GM19397 (cell line): ENCODE data around the gene MRPL44.

Source experiments
- ATAC-seq: cut with Tn5 transposase; IDR thresholded peaks from one replicate; pipeline ENCODE4 v1.9.1; 2021; ENCODE audit warnings: mild to moderate bottlenecking, moderate library complexity; ENCODE audit not compliant: unreplicated experiment

MRPL44 gene

GRCh38 chr2:223957092-223957851, at the start of gene MRPL44:
Gene MRPL44 (plus strand): TSS chr2:223957463. CDS start chr2:223957473, 10 bp downstream.
- ATAC-seq: peak; percentile 89

- ATAC-seq: no peak
Observed at GRCh38 chr2:223908304-223908998, 48.8 kb upstream of the MRPL44 start.

- no peak for ATAC-seq
Observed at GRCh38 chr2:223909001-223909741, 48.1 kb upstream of the MRPL44 start.

GRCh38 chr2:223914324-223914723, 42.9 kb upstream of the MRPL44 start:
- ATAC-seq: no peak

GRCh38 chr2:223915071-223915470, 42.2 kb upstream of the MRPL44 start:
- ATAC-seq: no peak

- ATAC-seq: no peak
Observed at GRCh38 chr2:223916181-223916920, 40.9 kb upstream of the MRPL44 start.

DNA sequence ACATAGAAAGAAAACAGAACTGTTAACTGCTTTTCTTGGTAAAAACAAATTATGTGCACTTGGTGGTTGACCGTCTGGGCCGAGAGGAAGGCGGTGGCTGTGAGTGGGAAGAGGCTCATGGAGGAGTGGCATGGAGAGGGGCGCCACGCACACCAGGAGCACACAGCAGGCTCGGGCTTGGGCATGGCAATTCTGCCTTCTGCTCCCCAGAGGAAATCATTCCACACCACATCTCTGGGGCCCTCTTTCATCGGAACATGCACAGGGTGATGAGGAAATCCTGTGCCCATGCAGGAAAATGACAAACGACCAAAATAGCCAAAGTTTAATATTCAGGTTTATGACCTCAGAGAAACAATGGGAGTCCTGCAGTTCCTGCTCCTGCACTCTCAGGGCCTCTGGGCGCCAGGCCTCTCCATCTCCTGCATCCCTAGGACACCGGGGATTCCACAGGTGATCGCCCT, 38.6 kb upstream of the MRPL44 start:
- no peak for ATAC-seq

- ATAC-seq: no peak
Observed at GRCh38 chr2:223920109-223920508, 37.2 kb upstream of the MRPL44 start.

GRCh38 chr2:223921204-223921603, 36.1 kb upstream of the MRPL44 start:
- no peak for ATAC-seq

DNA sequence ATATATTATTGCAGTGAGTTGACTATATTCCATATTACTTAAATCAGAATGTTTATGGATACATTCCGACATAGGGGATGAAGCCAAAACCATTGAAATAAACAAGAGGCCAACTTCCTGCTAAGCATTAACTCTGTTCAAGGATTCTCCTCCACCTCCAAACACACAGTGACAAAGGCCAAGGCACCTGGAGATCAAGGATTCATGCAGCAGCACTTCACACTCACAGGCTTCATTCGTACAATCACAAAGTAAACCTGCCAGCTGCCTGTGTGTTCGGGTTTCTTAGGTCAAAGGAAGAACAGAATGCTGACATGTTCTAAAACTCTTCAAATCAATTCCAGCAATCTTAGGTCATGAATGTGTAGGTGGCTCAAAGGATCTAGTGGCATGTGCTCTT, 35.0 kb upstream of the MRPL44 start:
- ATAC-seq: no peak

GRCh38 chr2:223923976-223924375, 33.3 kb upstream of the MRPL44 start:
- no peak for ATAC-seq

GRCh38 chr2:223925106-223925505, 32.2 kb upstream of the MRPL44 start:
- no peak for ATAC-seq

DNA sequence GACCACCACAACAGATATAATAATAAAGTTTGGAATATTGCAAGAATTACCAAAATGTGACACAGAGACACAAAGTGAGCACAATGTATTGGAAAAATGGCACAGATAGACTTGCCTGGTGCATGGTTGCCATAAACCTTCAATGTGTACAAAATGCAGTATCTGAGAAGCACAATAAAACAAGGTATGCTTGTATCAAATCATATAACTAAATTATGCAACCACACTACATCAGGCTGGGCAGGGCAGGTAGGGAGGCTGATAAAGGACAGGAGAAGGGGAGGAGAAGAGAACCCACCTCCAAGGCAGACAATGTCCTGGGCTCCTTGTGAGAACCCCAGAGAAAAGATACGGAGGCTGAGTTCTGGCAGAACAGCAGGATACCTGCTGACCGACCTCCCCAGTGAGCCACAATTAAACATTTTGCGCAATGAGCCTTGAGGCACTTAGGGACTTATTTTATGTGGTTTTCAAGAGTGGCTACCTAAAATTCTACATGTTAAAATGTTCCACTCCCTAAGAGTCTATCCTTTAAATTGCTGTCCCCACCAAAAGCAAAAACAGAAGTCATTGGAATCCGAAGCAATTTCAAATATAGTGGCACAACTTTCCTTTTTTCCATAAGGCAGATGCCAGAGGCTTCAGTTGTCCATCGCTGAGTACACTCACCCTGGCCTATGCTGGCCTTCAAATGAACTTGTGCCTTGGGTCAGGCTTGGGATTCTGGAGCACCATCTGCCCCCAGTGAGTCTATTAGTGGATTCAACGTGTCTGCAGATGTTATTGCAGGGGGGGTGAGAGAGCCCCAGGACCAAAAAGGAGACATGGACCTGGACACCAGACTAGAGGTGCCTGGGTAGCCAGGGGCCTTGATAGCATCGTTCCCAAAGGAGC, 28.9 kb upstream of the MRPL44 start:
- no peak for ATAC-seq

DNA sequence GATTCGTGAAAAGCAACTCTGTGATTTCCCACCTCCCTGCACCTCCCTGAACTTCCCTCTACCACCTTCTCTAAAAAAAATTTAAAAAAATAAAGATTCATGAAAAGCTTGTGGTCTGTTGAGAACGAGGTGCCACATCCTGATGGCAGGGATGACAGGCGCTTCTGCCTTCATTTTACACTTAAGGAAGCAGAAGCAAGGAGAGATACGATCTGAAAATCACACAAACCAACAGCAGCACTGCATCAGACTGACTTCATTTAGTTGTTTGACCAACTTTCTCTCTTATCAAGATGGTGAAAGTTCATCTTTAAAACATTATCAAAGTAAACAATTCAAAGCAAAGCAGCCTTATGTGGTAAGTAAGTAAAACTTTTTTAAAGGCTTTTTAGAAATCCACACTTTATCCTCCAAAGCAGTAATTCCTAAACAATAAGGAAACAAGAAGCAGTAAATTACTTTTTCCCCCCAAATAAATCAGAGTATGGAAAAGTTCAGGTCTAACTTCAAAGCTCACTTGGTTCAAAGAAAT, 27.6 kb upstream of the MRPL44 start:
- no peak for ATAC-seq

- no peak for ATAC-seq
Observed at GRCh38 chr2:223930103-223930976, 26.9 kb upstream of the MRPL44 start.

DNA sequence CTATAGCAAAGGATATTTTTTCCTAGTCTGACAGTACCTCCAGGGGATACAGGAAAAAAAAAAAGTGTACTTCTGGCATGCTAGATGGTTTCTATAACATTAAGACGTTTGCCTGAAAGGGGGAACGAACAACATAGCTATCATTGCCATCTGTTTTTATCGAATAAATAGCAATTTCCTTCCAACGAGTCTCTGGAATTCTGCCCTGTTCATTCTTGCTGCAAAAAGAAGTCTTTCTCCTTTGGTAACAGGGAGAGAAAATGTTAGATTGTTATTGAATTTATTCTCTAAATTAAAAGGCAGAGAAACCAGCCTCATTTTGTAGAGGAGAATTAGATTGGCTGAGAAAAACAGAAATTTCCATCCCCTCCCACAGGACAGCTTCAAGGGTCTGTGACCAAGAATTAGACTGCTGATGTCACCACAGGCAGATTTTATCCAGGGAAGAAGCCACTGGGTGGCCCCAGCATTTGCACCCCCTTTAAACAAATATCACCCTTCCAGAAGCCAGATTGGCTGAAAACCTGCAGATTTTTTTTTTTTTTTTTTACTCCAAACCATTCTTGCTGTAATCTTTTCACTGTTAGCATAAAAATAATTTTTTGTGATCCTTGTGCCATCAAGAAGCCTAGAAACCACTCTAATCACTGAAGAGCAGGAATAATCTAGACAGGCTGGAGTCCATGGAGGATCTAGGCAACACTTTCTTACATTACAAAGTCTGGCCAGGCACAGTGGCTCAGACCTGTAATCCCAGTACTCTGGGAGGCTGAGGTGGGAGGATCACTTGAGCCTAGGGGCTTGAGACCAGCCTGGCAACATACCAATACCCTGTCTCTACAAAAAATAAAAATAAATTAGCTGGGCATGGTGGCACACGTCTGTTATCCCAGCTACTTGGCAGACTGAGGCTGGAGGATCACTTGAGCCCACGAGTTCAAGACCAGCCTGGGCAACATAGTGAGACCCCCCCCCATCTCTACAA, 24.2 kb upstream of the MRPL44 start:
- ATAC-seq: no peak

- ATAC-seq: no peak
Observed at GRCh38 chr2:223934870-223935269, 22.4 kb upstream of the MRPL44 start.
